ENCODE results near the gene RASEF. TPM values are rescaled to one million over a fixed set of nuclear protein-coding genes. Genes with fewer than 3 reads are reported as not detected.

RASEF gene
- total RNA-seq, 1 donor from 2014 or later, result not detected

- TF ChIP-seq, protein P1, sequence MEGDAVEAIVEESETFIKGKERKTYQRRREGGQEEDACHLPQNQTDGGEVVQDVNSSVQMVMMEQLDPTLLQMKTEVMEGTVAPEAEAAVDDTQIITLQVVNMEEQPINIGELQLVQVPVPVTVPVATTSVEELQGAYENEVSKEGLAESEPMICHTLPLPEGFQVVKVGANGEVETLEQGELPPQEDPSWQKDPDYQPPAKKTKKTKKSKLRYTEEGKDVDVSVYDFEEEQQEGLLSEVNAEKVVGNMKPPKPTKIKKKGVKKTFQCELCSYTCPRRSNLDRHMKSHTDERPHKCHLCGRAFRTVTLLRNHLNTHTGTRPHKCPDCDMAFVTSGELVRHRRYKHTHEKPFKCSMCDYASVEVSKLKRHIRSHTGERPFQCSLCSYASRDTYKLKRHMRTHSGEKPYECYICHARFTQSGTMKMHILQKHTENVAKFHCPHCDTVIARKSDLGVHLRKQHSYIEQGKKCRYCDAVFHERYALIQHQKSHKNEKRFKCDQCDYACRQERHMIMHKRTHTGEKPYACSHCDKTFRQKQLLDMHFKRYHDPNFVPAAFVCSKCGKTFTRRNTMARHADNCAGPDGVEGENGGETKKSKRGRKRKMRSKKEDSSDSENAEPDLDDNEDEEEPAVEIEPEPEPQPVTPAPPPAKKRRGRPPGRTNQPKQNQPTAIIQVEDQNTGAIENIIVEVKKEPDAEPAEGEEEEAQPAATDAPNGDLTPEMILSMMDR (IDR thresholded peaks at IDR 0.05), result no peak
- Mint-ChIP-seq H3K27me3 (ENCODE audit: unreplicated experiment) (peaks cover 7% of the 10 kb centered on the region), H3K27ac (ENCODE audit: unreplicated experiment) (no peak overlapping the region), H3K4me1 (ENCODE audit: unreplicated experiment) (peaks cover 14% of the 10 kb centered on the region), H3K36me3 (ENCODE audit: unreplicated experiment) (peaks cover 3% of the 10 kb centered on the region), H3K4me3 (ENCODE audit: unreplicated experiment) (no peak overlapping the region), H3K9me3 (ENCODE audit: unreplicated experiment) (peaks cover 10% of the 10 kb centered on the region)
- no peak for DNase-seq (ENCODE audit: extremely low spot score, unreplicated experiment)
Measured at GRCh38 chr9:83015897-83016296, 47.0 kb downstream of the RASEF start.

GRCh38 chr9:83013867-83014605 is 48.9 kb downstream of the RASEF start:
- TF ChIP-seq, protein P1 (IDR thresholded peaks at IDR 0.05), result no peak
- H3K27ac Mint-ChIP-seq (ENCODE audit: unreplicated experiment), result no peak overlapping the region
- H3K27me3 Mint-ChIP-seq (ENCODE audit: unreplicated experiment), result peaks cover 2% of the 10 kb centered on the region
- H3K4me1 Mint-ChIP-seq (ENCODE audit: unreplicated experiment), result peaks cover 14% of the 10 kb centered on the region
- no peak overlapping the region for H3K4me3 Mint-ChIP-seq (ENCODE audit: unreplicated experiment)
- H3K36me3 Mint-ChIP-seq (ENCODE audit: unreplicated experiment), result peaks cover 3% of the 10 kb centered on the region
- no peak for DNase-seq (ENCODE audit: extremely low spot score, unreplicated experiment)
- H3K9me3 Mint-ChIP-seq (ENCODE audit: unreplicated experiment), result peaks cover 10% of the 10 kb centered on the region

DNA sequence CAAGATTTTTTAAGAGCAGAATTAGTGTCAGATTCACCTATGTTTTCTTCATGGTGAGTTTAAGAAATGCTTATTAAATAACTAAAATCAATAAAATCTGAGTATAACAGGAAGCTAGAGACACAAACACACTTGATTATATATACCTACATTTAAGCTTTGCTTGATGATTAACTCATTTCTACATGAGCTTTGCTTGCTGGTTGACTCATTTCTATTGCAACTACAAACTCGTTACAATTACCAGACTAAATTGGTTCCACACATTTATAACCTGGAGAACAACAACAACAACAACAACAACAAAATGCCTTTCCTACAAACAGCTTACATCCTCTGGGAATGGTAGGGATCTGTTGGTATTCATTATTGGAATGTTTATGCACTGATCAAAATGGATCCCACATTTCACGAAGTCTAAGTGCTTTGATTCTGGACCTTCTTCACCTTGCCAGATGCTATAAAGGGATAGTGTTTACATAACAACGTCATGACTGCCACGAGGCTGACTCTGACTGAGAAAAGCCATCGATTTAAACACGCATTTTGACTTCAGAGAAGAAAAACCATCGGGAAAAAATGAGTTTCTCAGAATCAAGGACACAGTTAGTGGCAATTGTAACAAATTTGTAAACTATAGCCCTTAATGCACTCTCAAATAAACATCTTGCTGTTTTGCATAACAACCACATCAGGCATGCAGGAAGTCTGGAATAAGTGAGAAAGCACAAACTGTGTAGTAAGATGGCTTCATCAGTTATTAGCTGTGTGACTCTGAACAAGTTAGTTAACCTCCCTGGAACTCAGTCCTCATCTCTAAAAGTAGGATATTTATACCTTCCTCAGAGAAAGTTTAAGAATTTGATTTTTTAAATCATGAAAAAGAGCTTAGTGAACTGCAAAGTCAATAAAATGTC is 49.8 kb downstream of the RASEF start:
- H3K36me3 Mint-ChIP-seq (ENCODE audit: unreplicated experiment), result peaks cover 3% of the 10 kb centered on the region
- peaks cover 14% of the 10 kb centered on the region for H3K4me1 Mint-ChIP-seq (ENCODE audit: unreplicated experiment)
- DNase-seq (ENCODE audit: extremely low spot score, unreplicated experiment), result no peak
- TF ChIP-seq, protein P1 (IDR thresholded peaks at IDR 0.05), result no peak
- peaks cover 2% of the 10 kb centered on the region for H3K27me3 Mint-ChIP-seq (ENCODE audit: unreplicated experiment)
- H3K9me3 Mint-ChIP-seq (ENCODE audit: unreplicated experiment), result peaks cover 4% of the 10 kb centered on the region
- no peak overlapping the region for H3K27ac Mint-ChIP-seq (ENCODE audit: unreplicated experiment)
- no peak overlapping the region for H3K4me3 Mint-ChIP-seq (ENCODE audit: unreplicated experiment)

DNA sequence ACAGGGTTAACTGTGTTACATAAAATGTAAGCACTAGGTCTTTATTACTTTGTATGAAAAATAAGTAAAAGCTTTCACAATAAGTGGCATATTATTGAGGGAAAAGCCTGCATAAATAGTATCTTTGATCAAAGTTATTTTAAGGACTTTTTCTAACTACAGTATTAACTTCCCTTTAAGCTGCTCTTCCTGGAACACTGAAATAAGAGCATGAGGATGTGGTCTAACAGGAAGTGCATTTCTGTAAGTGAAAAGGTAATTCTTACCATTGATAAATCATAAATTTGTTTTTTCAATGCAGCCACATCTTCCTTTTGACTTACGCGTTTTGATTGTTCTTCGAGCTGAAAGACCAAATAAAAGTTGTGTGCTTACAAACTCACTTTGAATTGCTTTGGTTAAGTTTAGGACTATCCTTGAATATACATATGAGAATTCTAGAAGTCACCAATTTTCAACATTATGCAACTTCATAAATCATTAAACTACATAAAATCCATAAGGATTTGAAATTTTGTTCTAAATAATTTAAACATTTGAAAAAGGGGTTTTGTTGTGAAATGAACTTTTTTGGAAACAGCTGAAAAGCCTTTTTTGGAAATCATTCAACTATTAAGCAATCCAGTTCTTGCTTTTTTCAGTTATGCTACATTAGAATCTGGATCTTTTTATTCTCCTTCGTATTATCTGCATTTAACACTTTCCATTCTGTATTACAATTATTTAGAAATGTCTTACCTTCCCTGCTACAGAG is 50.6 kb downstream of the RASEF start:
- TF ChIP-seq, protein P1 (IDR thresholded peaks at IDR 0.05), result no peak
- no peaks in the 10 kb centered on the region for H3K36me3 Mint-ChIP-seq (ENCODE audit: unreplicated experiment)
- H3K4me3 Mint-ChIP-seq (ENCODE audit: unreplicated experiment), result no peak overlapping the region
- H3K27ac Mint-ChIP-seq (ENCODE audit: unreplicated experiment), result no peak overlapping the region
- no peaks in the 10 kb centered on the region for H3K27me3 Mint-ChIP-seq (ENCODE audit: unreplicated experiment)
- peaks cover 14% of the 10 kb centered on the region for H3K4me1 Mint-ChIP-seq (ENCODE audit: unreplicated experiment)
- no peaks in the 10 kb centered on the region for H3K9me3 Mint-ChIP-seq (ENCODE audit: unreplicated experiment)
- DNase-seq (ENCODE audit: extremely low spot score, unreplicated experiment), result no peak
